Islet precursor cell (in vitro differentiated cells): ENCODE results near the gene EIF3F.

Experiments
- DNase-seq: peaks from one replicate; pipeline ENCODE4 v3.0.0-alpha.2; 2018

EIF3F gene

GRCh38 chr11:8023831-8024555 lies 36.9 kb downstream of the EIF3F start:
- DNase-seq = peak; percentile 20

DNA sequence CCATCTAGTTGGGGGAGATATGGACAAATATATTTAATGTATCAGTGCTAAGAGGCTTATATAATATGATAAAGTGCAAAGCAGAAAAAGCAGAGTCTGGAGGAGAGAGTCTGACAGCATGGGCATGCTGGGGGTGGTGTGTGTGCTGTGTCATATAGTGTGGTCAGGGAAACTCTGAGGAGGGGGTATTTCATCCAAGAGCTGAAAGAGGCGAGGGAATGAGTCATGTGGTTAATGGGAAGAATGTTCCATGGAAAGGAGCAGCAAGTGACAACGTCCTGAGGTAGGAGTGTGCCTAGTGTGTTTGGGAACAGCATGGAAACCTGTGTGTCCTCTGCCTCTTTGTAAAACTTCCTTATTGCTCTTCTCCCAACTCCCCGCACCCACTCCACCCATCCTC lies 38.0 kb downstream of the EIF3F start:
- DNase-seq = peak; percentile 22

- DNase-seq = no peak
Measured at GRCh38 chr11:8025816-8026215, 38.7 kb downstream of the EIF3F start.

DNA sequence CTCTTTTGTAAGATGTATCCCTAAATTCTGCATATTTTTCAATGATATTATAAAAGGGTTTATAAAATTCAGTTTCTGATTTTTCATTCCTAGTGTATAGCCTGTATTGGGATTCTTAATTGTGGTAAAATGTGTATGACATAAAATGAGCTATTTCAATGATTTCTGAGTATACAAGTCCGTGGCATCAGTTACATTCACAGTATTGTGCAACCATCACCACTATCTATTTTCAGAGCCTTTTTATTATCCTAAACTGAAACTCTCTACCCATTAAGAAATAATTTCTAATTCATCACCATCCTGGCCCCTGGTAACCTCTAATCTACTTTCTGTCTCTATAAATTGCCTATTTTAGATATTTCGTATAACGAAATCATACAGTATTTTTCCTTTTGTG lies 39.8 kb downstream of the EIF3F start:
- no peak for DNase-seq

DNA sequence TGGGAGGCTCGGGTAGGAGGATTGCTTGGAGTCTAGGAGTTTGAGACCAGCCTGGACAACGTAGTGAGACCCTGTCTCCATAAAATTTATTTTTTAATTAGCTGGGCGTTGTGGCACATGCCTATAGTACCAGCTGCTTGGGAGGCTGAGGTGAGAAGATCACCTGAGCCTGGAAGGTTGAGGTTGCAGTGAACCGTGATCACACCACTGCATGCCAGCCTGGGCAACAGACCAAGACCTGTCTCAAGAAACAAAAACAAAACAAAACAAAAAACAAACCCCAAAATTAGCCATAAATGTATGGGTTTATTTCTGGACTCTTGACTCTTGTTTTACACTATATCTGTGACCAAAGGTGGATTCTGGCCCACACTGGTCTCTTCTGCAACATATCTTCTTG lies 41.6 kb downstream of the EIF3F start:
- DNase-seq = peak; percentile 35

DNA sequence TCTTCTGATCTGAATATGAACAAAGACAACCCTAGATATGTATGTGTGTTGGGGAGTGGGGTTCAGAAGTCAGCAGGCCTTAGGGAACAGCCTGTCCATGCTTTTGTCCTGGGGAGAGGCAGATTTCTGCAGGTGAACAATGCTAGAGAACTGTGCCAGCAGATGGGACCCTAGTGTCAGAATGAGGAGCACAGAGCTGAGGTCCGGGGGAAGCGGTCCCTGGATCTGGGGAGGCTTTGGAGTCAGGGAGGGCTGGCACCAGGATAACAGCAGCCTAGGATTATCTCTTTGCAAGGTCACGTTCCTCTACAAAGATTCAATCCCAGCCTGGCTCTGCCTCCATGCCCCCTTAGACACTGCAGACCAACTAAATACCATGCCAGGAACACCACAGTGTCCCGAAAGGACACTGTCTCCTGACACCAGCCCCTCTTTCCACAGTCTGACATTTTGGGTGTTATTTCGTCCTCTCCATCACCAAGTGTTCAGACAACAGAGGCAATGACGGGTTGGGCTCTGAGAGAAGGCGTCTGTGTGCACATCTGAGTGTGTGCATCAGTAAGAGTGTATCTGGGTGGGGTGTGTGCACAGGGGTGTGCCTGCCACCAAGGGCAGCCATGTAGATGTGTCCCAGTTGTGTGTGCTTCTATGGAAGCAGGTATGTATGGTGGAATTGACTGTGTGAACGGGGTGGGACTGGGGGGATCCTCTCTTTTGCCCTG lies 43.5 kb downstream of the EIF3F start:
- peak; percentile 52 for DNase-seq

GRCh38 chr11:8031248-8032115 lies 44.3 kb downstream of the EIF3F start:
- peak; percentile 46 for DNase-seq

DNA sequence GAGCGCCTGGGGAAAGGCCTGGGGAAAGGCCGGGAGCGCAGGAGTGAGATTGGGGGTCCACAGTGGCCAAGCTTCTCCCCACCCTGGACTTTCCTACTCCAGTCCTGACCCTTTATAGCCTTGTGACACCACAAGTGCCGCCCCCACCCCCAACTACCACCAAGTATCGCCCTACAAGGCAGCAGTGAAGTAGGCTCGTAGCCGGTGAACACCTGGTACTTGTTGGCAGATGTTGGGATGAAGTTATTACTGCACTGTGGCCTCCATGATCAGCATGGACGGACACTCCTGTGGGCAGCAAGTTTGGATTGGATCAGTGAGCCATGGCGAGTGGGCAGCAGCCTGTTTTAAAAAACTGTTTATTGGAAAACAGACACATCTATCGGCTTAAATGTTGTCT lies 45.0 kb downstream of the EIF3F start:
- no peak for DNase-seq

DNA sequence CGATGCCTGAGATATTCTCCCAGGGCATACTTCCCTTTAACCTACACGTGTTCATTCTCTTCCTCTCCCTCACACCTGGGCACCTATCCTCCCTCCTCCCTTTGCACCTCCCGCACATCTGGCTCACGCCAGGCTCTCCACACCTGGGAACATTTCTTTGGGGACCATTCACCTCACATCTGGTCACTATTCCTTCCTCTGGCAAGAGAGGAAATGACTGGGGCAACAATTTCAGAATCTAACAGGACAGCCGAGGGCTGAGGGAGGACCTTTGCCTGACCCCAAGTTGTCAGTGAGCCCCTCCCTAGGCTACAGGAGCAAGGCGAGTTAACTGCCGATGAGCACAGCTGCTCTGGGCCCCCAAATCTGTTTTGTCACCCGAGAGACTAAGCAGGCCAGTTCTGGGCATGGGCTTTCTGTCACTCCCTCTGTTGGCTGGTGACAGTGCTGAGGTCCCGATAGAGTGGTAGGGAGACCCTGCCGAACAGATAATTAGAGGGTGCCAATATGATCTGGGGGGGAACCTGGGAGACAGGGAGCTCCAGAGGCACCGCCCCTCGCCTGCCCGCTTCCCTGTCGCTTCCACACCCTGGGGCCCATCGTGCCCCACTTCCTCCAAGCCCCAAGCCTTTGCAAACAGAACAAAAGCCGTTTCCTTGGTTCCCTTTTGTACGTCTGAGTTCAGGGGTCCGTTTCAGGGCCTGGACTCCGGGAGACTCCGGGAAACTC lies 45.6 kb downstream of the EIF3F start:
- peak; percentile 32 for DNase-seq

DNA sequence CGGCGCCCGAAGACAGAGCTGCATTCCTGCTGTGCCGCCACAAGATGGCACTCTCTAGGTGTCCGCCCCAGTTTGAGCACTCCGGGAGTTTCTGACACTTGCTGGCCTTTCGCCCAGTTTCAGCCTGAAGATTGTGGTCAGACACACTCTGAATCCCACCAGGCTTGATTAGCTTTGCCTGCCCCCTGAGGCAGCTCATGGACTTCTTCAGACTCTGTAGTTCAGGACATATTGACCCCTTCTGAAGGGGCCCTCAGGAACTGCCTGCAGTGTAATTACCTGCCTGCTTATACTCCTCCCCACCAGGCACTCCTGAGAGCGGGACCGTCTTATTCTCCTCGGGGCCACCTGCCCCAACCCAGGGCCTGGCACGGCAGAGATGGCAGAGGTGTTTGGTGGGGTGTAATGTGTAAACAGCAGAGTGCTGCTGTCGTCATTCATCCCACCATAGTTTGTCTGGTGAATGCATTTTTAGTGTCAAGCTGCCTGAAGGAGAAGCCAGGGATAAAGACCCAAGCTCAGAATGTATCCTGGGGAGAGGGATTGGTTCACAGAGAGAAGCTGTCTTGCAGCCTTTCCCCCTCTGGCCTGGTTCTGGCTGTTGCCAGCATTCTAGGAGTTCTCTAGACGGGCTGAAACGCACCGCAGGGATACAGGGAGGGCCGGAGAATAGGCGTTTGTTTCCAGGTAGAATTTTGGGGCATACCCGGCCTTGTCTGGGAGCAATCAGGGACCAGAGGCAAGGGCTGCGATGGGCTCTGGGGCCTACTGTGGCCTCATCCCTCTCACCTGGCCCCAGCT lies 46.4 kb downstream of the EIF3F start:
- peak; percentile 82 for DNase-seq

- DNase-seq = peak; percentile 43
Measured at GRCh38 chr11:8034106-8034585, 47.0 kb downstream of the EIF3F start.

DNA sequence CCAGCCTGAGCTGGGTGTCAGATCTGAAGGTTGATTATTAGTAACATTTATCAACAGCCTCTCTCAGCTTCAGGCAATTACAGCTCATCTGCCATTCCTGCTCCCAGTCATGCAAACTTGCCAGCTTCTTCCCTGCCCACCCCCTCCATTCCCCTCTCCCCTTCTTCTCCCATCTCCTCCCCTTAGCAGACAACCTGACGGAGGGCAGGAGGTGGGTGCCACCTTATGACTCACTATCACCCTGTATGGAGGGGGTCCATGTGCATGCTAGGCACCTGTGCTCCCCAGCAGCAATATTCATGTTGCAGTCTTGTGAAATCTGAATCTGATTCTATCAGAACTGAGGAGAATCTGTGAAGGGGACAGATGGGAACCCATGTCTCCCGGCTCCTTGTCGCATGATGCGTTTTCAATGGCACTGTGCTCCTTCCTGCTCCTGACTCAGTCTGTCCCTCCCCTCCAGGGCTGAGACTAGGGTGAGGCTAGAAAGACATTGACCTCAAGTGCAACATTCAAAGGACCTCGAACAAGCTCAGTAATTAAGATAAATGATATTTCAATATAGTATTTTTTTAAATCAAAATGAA lies 47.6 kb downstream of the EIF3F start:
- DNase-seq = peak; percentile 34

DNA sequence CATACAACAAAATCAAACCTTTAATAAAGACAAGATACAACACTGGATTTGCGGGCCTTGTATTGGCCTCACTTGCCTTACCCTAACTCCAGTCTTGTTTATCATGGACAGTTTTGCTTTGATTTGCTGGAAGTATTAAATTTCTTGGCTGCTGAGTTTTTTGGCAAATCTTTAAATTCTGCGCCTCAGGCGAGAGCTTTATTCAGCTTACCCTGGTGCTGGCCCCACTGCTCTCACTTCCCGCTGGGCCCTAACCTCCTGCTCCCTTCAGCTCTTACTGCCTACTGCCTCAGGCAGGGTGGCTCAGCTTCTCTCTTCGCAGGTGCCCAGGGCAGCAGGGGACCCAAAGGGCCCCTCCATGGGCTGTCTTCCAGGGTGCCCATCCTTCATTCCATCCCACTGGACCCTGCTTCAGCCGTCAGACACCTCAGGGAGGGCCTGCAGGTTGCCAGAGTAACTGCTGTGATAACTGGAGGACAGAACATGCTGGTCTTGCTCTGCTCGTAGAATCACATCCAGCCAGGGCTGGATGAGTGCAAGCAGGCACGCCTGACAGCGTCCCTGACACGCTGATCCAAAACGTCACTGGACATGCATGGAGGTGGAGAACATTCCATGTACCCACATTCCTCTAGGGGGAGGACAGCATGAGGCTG lies 48.2 kb downstream of the EIF3F start:
- DNase-seq = peak; percentile 54

DNA sequence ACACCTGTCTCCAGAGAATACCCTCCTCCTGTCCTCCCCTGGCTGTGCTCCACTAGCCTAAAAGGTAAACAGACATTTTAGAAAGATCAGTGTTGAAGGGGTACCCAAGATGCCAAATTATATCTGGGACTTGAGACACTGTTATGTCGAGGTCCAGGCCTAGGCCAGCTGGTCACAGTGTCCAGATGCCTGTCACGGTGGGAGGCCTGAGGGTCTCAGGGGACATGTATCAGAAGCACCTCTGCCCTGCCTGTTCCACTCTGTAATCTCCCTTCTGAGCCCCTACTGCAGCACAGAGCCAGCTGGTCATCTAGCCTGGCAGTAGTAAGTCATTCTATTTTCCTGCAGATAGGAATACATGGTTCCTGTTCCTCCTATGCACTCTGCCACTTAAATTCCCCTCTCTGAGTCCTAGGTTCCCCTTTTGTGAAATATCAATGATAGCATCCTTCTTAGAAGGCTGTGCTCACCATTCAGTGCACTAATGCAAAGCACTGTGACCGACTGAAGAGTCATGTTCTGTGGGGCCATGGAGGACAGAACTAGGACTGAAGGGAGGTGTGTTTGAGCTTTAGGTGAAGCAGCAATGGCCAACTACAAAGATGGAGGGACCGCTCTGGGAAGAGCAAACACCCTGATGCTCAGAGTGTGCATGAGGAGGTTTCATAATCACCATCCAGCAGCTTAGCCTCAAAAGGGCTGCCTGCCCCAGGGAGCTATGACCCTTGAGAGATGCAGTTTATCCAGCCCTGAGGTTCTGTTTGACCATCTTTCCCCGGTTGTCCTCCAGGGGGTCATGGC lies 49.1 kb downstream of the EIF3F start:
- DNase-seq = peak; percentile 38

- no peak for DNase-seq
Measured at GRCh38 chr11:8036986-8037385, 49.8 kb downstream of the EIF3F start.

DNA sequence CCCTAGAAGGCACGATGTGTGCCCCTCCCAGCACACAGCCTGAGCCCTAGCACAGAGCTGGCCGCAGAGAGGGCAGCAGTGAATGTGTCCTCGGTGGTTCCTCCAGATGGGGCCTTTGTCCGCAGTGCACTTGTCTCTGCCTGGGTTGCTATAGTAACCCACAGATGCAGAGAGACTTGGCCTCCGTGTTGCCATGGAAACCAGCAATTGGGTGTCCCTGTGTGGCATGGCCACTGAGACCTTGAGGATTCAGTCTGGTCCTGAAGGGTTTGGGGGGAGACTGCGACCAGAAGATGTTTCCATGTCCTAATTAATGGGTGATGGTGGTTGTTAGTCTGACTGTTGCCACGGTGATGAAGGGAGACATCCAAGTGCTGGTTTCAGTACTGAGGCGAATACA lies 51.3 kb downstream of the EIF3F start:
- DNase-seq = peak; percentile 46

DNA sequence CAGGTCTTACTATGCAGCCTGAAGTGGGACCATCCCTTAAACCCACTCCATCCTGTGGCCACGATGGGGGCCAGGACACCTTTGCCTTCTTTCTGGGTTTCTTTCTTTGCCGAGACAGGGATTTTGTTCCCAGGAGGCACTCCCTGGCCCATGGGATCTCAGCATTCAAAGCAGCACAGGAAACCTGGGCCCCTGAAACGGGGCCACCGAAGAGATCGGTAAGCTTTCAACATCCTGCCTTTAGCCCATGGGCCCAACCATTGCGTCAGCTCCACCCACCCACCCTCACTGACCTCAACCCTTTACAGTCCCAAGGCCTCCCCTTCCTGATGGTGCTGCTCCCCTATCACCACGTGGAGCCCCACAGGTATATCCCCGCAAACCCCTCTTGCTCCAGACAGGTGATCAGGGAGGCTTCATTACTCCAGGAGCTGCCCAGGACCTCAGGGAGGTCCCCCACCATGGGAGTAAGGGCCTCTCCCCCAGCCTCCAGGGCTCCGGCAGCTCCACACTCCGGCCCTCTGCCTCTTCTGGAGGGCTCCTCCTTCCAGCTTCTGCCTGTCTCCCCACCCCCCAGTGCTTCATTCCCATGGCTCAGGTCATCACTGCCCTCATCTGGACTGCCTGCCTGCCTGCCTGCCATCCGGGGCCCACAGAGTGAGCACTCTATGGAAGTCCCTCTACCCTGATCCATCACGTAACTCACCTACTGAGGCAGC lies 51.8 kb downstream of the EIF3F start:
- DNase-seq = peak; percentile 45

DNA sequence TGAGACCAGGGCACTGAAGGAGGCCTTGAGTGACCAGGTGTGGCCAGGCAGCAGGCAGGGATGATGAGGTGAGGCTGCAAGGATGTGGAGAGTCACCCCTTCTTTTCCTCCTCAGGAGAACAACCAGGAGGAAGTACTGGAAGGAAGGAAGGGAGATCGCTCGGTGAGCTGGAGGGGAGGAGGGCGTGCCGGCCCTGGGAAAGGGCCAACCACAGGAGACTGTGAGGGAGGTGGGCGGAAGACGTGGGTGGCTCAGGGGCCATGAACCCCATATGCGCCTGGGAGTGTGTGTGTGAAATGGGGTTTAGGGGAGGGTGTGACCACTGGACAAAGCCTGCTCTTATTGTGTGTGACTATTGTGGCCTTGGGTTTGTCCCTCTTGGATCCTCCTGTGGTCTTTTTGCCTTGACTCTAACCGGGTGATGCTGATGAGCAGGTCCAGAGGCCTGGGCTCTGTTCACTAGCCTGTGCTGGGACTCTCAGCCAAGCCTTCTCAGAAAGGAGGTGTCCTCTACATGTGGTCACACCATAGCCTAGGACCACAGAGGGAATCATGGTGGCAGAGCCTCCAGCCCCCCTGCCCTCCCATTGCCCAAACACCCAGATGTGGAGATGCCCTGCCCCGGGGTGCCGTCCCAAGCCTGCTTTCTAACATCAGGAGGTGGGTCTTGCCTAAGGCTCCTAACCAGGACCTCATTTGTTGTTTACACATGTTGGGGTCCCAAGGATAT lies 52.6 kb downstream of the EIF3F start:
- peak; percentile 43 for DNase-seq
